GM13976 (cell line): ENCODE measurements around the gene WNT5A.
"Not testable (repeated sequence)": the region's sequence is repeated elsewhere in the genome, so short reads cannot be mapped to it uniquely, and the experiment has no call there.

Experiments
- DNase-seq: peaks from one replicate; pipeline ENCODE4 v3.0.0; 2012; ENCODE audit warnings: low spot score
- CTCF ChIP-seq: IDR thresholded peaks from 2 replicates; pipeline ENCODE4 v1.5.1; 2012; ENCODE audit warnings: borderline replicate concordance, mild to moderate bottlenecking; ENCODE audit not compliant: insufficient read depth; ENCODE audit errors: extremely low read depth, missing control alignments, control extremely low read depth
- in situ Hi-C: fragments of 300-500 bp; cut with MboI; formaldehyde crosslinking; loops from one replicate; pipeline ENCODE4 v1.12.0; 2022; ENCODE audit warnings: low sequenced_read_pairs, mixed read lengths, inconsistent platforms; ENCODE audit not compliant: unreplicated experiment

WNT5A gene

DNA sequence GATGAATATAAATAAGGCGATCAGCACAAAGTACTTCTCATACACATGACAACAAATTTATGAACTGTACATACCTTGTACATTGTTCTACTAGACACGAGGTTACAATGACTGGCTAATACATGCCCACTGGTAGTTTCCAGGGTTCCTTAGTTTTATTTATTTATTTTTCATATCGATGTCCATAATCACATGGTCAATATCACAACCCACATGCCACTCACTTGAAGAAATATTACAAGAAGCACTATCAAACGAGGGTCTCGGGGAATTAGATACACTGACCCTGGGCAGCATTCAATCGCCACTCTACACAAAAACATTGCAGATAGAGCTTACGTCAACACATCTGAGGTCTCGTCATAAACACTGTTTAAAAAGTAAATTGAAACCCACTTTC is 21.2 kb upstream of the WNT5A start:
- in situ Hi-C loops, result no loop called here
- no peak for DNase-seq
- no peak for TF ChIP-seq CTCF

GRCh38 chr3:55507808-55508207 is 20.7 kb upstream of the WNT5A start:
- TF ChIP-seq CTCF, result no peak
- in situ Hi-C loops, result no loop called here
- no peak for DNase-seq

- no peak for TF ChIP-seq CTCF
- DNase-seq, result no peak
- in situ Hi-C loops, result no loop called here
Observed at GRCh38 chr3:55505776-55506175, 18.7 kb upstream of the WNT5A start.

- peak; percentile 13 for TF ChIP-seq CTCF
- in situ Hi-C loops, DNase-seq: not testable (repeated sequence)
Observed at GRCh38 chr3:55505102-55505501, 18.0 kb upstream of the WNT5A start.

GRCh38 chr3:55501905-55502304 is 14.8 kb upstream of the WNT5A start:
- in situ Hi-C loops, result no loop called here
- no peak for DNase-seq
- no peak for TF ChIP-seq CTCF

GRCh38 chr3:55500555-55501330 is 13.6 kb upstream of the WNT5A start:
- TF ChIP-seq CTCF, result no peak
- DNase-seq, result no peak
- in situ Hi-C loops, result no loop called here
